Mesothelial cell of epicardium (in vitro differentiated cells): ENCODE measurements around the gene PTPRCAP. TPM values are rescaled to one million over a fixed set of nuclear protein-coding genes. Genes with fewer than 3 reads are reported as not detected.

Experiments used
- DNase-seq, 2 experiments: peaks; one replicate each; pipeline ENCODE4 v3.0.0; 2021; ENCODE audit warnings: low spot score in 2 of 2; ENCODE audit not compliant: unreplicated experiment in 2 of 2
- H3K27ac Mint-ChIP-seq: 2 replicates; pipeline ENCODE4 v1.8.0; 2021; ENCODE audit warnings: mixed read lengths
- H3K27me3 Mint-ChIP-seq: 2 replicates; pipeline ENCODE4 v1.8.0; 2021; ENCODE audit warnings: low read depth, mixed read lengths
- H3K36me3 Mint-ChIP-seq: 2 replicates; pipeline ENCODE4 v1.8.0; 2021; ENCODE audit warnings: mixed read lengths
- H3K4me1 Mint-ChIP-seq: 2 replicates; pipeline ENCODE4 v1.8.0; 2021; ENCODE audit warnings: mixed read lengths
- H3K4me3 Mint-ChIP-seq: 2 replicates; pipeline ENCODE4 v1.8.0; 2021; ENCODE audit warnings: mild to moderate bottlenecking, moderate library complexity, mixed read lengths
- H3K9me3 Mint-ChIP-seq: 2 replicates; pipeline ENCODE4 v1.8.0; 2021; ENCODE audit warnings: mixed read lengths
- total RNA-seq: library from RNA; stranded (reverse); gene quantifications from 3 replicates; pipeline ENCODE4 v1.2.1, GENCODE V29; 2021
- TF ChIP-seq, protein P1 (sequence below): fragments of 200-600 bp; sonication (generic); IDR thresholded peaks from one replicate; pipeline ENCODE4 v1.5.0; 2021; ENCODE audit warnings: antibody characterized with exemption; ENCODE audit not compliant: unreplicated experiment

The PTPRCAP gene
- total RNA-seq, 1 donor from 2014 or later = 1.8 TPM

DNA sequence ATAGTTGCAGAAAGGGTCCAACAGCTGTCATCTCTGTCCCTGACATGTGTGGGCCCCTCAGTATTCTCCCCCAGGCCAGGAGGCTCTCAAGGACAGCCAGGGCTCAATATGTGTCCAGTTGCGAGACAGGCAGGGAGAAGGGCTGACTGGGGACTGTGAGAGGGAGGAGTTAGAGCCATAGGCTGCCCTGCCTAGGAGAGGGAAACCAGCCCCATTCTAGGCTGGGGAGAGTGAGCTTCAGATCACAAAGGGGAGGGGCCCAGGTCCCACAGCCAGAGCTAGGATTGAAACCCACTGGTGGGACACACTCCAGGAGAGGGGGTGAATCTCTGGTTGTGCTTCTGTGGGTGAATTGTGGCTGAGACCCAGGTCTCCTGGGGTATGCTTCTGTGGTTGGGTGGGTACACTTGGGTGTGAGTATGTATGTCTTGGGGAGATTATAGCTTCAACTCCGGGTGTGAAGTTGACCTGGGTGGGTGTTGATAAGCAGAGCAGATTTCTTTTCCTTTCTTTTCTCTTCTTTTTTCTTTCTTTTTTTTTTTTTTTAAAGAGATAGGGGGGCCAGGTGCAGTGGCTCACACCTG, 24.1 kb downstream of the PTPRCAP start:
- TF ChIP-seq, protein P1, sequence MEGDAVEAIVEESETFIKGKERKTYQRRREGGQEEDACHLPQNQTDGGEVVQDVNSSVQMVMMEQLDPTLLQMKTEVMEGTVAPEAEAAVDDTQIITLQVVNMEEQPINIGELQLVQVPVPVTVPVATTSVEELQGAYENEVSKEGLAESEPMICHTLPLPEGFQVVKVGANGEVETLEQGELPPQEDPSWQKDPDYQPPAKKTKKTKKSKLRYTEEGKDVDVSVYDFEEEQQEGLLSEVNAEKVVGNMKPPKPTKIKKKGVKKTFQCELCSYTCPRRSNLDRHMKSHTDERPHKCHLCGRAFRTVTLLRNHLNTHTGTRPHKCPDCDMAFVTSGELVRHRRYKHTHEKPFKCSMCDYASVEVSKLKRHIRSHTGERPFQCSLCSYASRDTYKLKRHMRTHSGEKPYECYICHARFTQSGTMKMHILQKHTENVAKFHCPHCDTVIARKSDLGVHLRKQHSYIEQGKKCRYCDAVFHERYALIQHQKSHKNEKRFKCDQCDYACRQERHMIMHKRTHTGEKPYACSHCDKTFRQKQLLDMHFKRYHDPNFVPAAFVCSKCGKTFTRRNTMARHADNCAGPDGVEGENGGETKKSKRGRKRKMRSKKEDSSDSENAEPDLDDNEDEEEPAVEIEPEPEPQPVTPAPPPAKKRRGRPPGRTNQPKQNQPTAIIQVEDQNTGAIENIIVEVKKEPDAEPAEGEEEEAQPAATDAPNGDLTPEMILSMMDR = no peak

DNA sequence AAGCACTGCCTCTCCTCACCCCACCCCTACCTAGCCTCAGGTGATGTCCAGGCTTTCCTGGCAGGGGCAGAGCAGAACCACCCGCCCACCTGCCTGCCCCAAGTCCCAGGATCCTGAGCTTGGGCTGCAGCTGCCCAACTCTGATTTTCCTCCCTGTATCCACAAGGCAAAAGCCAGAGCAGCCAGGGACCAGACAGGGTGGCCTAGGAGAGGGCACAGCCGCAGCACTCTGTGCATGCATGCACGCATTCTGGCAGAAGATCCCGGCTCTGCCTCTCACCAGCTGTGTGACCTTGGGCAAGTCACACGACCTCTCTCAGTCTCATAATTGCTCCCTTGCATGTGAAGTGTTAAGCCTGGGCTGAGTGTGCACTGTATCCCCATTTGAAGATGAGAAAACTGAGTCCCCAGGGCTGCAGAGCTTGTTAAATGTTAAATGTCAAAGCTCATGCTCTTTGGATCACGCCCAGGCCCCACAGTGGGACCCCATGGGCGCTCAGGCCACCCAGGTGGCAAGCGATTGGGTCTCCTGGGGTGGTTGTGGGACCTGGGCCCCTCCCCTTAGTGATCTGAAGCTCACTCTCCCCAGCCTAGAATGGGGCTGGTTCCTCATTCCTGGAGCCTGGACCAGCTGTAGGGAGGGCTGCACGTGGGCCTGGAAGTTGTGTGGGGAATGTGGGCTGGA, 24.8 kb downstream of the PTPRCAP start:
- Mint-ChIP-seq H3K36me3 (no peaks in the 10 kb centered on the region), H3K4me3 (no peak overlapping the region), H3K27ac (no peak overlapping the region), H3K4me1 (peaks cover 17% of the 10 kb centered on the region), H3K9me3 (no peaks in the 10 kb centered on the region), H3K27me3 (peaks cover 56% of the 10 kb centered on the region)
- no peak for DNase-seq
- TF ChIP-seq, protein P1 = no peak

More for the DNA sequence above, 24.1 kb downstream of the PTPRCAP start:
- peak overlapping the region; percentile 3 for H3K27ac Mint-ChIP-seq
- no peaks in the 10 kb centered on the region for H3K9me3 Mint-ChIP-seq
- H3K27me3 Mint-ChIP-seq = peaks cover 53% of the 10 kb centered on the region
- no peaks in the 10 kb centered on the region for H3K36me3 Mint-ChIP-seq
- DNase-seq = no peak
- H3K4me3 Mint-ChIP-seq = peak overlapping the region; percentile 24
- H3K4me1 Mint-ChIP-seq = peaks cover 17% of the 10 kb centered on the region

DNA sequence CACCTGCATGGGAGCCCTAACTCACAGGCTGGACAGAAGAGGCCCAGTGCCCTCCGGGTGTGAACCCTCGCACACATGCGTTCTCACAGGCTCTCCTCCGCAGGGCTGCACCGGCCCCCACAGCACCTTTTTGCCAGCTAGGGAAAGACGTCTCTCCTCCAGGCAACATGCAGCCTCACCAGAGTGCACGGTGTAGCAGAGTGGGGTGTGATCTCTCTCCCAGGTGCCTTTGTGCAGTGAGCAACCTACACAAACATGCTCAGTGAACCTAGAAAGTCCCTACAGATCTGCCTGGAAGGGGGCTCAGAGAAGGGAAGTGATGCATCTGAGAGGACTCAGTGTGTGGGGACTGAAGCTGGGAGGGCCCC, 25.7 kb downstream of the PTPRCAP start:
- TF ChIP-seq, protein P1 = no peak
- H3K27me3 Mint-ChIP-seq = peaks cover 58% of the 10 kb centered on the region
- H3K4me1 Mint-ChIP-seq = peaks cover 18% of the 10 kb centered on the region
- no peak overlapping the region for H3K4me3 Mint-ChIP-seq
- H3K9me3 Mint-ChIP-seq = no peaks in the 10 kb centered on the region
- H3K36me3 Mint-ChIP-seq = no peaks in the 10 kb centered on the region
- no peak overlapping the region for H3K27ac Mint-ChIP-seq
- DNase-seq = no peak

DNA sequence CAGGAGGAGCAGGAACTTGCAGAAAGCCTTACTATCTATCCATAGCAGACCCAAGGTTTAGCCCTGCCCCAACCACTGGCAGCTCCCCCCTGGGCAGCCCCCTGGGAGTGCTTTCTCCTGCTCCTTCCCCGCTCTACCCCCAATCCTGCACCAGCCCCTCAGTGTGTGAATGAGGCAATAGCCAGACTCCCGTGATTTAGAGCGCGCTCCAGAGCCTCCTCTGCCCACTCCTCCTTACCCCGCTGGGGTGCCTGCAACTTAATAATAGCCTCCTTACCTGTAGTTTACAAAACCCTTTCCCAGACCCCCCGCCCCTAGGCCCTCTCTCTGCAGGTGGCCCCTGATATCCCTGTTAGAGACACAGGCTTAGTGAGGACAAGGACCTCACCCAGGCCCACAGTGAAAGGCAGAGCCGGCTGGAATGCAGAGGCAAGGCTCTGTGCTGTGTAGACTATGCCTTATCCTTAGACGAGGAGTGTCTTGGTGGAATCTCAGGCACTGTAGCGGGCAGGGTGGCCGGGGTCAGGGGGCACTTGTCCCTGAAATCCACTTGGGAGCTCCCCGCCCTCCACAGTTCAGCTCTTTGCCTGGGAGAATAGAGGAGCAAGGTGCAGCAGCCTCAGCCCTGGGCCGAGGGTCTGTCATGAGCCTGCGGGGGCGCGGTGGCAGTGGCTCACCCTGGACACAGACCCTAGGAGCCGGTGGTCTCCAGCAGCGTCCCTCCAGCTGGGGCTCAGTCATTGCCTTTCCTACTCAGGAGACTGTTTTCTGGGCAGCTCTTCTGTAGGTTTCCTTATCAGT, 26.3 kb downstream of the PTPRCAP start:
- H3K4me3 Mint-ChIP-seq = no peak overlapping the region
- no peaks in the 10 kb centered on the region for H3K9me3 Mint-ChIP-seq
- no peak for DNase-seq
- peaks cover 12% of the 10 kb centered on the region for H3K4me1 Mint-ChIP-seq
- no peak overlapping the region for H3K27ac Mint-ChIP-seq
- TF ChIP-seq, protein P1 = no peak
- H3K36me3 Mint-ChIP-seq = no peaks in the 10 kb centered on the region
- peaks cover 52% of the 10 kb centered on the region for H3K27me3 Mint-ChIP-seq

DNA sequence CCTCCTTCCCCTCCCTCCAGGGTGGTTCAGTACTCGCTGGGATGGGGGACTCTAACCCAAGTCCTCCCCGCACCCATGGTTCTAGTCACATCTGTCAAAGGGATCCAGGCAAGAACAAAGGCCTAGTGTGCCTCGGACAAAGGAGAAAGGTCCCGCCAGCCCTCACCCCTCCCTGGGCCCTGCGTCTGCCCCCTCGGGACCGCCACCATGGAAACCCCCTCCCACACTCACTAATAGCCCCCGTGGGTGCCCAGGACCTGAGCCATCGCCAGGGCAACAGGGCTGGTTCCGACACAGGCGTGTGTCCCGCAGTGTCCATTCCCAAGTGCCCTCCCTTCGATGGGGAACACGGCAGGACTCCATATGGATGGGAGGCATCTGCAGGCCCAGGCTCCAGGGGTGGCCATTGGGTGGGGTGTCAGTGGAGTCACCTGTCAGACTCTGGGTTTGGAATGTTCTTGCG, 27.1 kb downstream of the PTPRCAP start:
- Mint-ChIP-seq H3K27ac (no peak overlapping the region), H3K4me1 (peaks cover 9% of the 10 kb centered on the region), H3K9me3 (no peaks in the 10 kb centered on the region), H3K27me3 (peaks cover 48% of the 10 kb centered on the region), H3K36me3 (no peaks in the 10 kb centered on the region), H3K4me3 (no peak overlapping the region)
- no peak for DNase-seq
- TF ChIP-seq, protein P1 = no peak
